Kidney tubule cell (primary cell): Measurements from ENCODE around the gene C1QTNF5.

Experiments
- DNase-seq: peaks from one replicate; pipeline ENCODE4 v3.0.0-alpha.2; 2018; ENCODE audit warnings: low spot score

The C1QTNF5 gene

GRCh38 chr11:119318240-119319135, 22.2 kb downstream of the C1QTNF5 start:
- peak; percentile 77 for DNase-seq

DNA sequence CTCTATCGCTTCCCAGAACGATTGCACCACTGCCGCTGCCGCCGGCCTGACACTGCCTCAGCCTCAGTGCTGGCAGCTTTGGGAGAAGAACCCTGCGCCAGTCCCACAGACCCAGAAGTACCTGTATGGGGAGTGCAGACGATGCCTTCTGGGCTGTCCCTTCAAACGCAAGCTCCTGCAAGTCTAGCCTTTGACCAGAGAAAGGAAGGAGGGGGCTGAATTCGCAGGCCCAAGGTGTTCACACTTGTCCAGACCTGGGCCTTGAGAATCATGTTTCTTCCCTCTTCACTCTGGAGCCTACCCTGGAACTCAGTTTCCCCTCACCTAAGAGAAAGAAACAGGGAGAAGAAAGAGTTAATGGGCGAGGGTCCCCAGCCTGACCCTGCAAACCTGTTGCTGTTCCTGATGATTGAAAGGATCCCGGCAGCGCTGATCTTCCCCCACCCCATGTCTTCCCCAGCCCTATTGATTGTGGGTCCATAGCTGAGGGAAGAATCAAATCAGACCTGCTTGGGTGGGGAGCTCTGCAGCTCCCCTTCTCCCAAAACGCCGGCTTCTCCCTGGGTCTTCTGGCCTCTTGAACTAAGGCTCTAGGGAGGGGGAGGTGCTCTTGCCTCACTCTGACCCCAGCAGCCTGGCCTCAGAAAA, 23.0 kb downstream of the C1QTNF5 start:
- DNase-seq: no peak

DNA sequence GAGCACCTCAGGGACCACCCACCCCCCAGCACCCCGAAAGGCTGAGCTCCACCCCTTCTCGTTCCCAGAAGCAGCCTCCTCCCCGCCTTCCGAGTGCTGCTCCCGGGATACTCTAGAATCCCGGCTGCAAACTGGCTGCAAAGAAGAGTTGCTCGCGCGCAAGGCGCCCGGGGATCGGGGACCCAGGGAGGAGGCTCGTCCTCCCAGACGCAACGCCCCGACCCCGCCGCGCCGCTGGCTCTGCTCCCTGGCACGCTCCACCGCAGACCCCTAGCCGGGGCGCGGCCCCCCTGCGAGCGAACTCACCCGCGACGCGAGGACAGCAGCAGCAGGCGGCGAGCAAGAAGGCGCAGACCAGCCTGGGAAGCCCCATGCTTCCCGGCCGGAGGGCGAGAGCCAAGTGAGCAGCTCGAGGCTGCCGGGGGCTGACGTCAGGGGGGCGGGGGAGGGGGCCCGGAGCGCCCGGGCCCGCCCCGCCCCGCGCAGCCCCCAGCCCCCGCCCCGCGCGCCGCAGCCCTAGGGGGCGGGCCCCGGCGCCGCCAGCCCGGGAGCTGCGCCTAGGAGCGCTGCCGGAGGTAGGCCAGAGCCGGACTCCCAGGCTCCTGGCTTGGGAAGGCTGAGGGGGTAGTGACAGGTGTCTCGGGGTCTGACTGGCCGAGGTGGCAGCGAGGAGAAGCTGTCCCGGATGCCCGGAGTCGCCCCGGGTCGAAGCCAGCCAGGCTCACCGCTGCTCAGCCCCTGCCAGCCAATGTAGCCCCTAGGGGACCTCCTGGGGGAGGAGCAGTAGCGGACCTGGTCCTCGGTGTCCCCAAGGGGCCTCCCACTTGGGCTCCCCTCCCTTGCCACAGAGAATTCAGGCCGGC, 23.7 kb downstream of the C1QTNF5 start, which contains the start of gene MCAM:
MCAM (minus strand) TSS at position 402 of the 863 bp plus-strand sequence; CDS start at position 373, 29 bp downstream.
- DNase-seq: peak; percentile 60

GRCh38 chr11:119316016-119316728, 24.5 kb downstream of the C1QTNF5 start:
- peak; percentile 55 for DNase-seq

GRCh38 chr11:119315131-119316015, 25.3 kb downstream of the C1QTNF5 start:
- peak; percentile 86 for DNase-seq

DNA sequence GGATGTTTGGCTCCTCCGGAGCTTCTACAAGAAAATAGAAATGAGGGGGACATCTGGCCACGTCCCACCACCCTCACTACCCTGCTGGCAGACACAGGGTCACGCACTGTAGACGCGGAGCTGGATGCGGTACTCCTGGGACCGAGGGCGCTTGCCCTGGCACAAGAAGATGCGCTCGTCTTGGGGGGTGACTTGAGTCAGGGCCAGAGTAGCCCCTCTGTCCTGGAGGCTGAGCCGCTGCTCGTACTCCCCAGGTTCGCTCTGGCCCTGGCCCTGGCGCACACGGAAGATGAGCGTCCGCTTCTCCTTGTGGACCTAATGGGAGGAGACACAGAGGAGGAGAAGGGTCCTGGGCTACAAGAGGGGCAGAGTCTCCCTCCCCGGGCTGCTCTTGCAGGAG, 26.0 kb downstream of the C1QTNF5 start:
- no peak for DNase-seq

DNA sequence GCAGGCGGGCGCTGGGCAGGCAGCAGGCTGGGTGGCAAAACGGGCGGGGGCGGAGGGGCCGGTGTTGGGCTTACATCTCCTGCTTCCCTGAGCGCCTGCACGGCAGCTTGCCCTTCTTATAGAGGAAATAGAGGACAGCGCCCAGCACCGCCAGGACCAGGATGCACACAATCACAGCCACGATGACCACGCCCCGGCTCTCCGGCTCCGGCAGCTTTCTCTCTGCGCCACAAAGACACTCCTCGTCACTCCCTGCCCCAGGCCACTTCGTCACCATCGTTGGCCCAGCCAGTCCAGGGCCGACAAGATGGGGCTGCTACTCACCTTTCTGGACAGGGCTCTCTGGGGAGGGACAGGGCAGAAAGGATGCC, 30.0 kb downstream of the C1QTNF5 start:
- no peak for DNase-seq

GRCh38 chr11:119309953-119310681, 30.6 kb downstream of the C1QTNF5 start:
- no peak for DNase-seq

- DNase-seq: no peak
Measured at GRCh38 chr11:119309411-119309810, 31.3 kb downstream of the C1QTNF5 start.

DNA sequence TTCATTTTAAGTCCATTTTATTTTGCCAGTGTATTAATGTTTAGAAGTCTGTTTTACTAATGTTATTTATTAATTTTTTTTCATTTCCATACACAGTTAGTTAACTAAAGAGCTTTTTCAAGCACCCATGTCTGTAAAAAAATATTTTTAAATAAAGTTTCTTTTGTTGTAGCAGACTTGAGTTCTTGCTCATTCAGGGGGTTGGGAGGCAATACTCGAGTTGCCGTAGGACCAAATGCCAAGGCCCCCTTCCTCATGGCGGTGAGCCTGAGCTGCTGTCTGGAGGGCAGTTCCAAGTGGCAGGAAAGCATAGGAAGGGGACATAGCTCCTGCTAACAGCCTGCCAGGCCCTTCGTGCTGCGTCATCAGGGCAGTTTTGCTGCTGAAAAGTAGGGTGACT, 32.7 kb downstream of the C1QTNF5 start:
- no peak for DNase-seq

DNA sequence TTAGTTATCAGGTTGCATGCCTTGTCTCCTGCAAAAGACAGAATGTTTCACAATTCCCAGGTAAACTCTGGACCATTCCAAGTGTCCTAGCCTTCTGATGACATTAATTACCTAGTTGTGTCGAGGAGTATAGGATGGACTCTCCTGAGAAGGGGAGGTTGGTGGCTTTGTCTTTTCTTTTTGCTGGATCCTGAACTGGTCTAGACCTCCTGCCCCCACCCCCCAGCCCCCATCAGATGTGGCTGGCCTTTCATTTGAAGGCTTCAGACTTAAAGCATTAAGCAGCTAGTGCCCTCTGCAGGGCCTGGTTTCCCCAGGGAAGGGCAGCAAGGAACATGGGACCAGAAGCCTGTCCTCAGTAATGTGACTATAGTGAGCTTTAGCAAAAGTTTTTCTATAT, 33.5 kb downstream of the C1QTNF5 start:
- DNase-seq: no peak

DNA sequence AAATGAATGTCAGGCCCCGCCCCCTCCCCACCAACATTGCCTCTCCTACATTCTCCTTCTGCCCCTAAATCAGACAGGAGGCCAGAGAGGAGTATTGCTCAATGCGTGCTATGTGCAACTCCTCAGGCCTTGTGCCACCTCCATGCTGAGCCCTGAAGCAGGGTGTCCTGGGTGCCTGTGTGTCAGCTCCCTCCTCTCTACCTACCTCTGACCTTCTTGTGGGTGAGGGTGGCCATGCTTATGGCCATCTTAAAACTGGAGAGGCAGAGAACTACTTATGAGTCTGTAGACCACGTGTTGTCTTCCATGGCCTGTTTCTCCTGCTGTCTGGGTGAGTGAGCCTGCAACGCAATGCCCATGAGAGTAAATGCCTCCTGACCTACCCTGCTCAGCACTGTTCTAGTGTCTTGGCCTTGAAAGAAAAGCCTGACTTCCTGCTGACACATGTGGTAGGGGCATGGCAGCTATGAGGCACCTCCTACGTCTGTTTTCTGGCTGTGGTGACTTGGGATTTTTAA, 34.3 kb downstream of the C1QTNF5 start:
- DNase-seq: no peak

GRCh38 chr11:119305556-119306372, 34.9 kb downstream of the C1QTNF5 start:
- DNase-seq: no peak

DNA sequence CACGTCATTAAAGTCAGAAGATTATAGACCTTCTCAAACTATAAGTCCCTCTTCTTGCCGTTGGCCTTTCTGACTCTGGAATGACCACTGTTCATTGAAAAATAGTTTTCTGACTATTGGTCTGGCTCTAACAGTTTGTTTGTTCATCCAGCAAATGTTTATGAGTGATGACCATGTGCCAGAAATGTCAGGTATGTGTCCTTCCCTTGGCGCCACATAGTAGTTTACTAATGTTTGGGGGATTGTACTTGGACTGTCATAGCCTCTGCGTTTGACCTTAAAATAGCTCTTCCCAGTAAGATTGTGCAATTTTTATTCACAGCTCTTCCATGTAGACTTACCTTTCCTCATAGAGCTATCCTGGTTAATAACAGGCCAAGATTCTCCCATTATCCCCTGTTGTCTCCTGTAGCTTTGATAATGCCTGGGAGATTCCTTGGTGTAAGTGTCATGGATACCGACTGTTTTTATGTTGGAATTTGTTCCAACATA, 37.4 kb downstream of the C1QTNF5 start:
- no peak for DNase-seq

DNA sequence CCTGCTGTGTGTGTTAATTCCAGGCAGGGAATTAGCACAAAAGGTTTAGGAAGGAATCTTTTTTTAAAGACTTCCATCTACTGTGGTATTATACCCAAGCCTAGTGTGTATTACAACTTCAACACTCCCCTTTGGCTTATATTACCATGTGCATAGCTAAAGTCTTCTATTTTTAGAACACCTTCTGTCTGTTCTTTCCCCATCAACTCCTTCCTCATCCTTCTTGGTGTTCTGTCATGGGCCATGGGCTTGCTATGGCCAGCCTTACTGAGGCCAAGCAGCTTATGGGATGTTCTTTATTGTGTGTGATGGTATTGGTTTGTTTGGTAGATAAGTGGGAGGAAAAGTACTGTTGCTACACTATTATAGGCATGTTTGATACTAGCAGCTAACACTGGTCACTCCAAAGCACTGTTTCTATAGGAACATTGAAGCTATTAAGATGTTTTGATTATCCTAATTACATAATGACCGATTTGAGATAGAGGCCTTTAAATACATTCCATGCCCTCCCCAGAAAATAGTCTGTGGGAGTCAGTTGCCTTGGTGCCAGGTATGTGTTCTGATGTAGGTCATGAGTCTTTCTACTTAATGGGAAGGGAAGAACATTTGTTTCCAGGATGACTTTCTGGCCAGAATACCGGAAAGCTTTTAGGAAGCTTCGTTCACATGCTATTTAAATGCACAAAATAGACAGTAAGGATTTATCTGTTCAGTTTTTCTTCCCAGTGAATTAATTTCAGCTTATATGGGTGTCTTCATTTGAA, 40.3 kb downstream of the C1QTNF5 start:
- no peak for DNase-seq

DNA sequence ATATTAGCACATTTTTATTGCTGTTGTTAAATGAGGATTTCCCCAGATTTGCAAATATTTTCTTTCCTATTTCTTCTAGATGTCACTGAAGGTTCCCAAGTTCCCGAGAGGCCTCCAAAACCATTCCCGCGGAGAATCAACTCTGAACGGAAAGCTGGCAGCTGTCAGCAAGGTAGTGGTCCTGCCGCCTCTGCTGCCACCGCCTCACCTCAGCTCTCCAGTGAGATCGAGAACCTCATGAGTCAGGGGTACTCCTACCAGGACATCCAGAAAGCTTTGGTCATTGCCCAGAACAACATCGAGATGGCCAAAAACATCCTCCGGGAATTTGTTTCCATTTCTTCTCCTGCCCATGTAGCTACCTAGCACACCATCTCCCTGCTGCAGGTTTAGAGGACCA, 41.3 kb downstream of the C1QTNF5 start:
- no peak for DNase-seq

- no peak for DNase-seq
Measured at GRCh38 chr11:119298726-119299125, 42.0 kb downstream of the C1QTNF5 start.

DNA sequence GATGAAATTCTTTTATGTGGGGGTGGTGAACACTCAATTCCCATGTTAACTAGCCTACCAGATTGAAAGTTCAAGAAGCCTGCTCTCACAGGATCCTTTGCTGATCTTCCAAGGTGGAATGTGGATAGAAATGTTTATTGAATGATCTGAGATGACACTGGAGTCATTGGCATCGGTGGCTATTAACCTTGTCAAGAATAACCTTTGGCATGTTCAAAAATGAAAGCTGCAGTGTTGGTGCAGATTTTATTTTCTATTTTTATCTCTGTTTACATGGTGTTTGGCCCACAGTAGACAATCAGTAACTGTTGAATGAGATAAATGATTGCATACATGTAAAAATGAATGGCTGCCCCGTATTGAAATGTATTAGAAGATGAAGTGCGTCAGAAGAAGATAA, 42.7 kb downstream of the C1QTNF5 start:
- DNase-seq: no peak
